ENCODE data around the gene EVL. TPM values are rescaled to one million over a fixed set of nuclear protein-coding genes. Genes with fewer than 3 reads are reported as not detected.
"Not testable (repeated sequence)": the region's sequence is repeated elsewhere in the genome, so short reads cannot be mapped to it uniquely, and the experiment has no call there.

EVL gene
- total RNA-seq, 2 experiments from 2014 or later = 225 to 236 TPM

DNA sequence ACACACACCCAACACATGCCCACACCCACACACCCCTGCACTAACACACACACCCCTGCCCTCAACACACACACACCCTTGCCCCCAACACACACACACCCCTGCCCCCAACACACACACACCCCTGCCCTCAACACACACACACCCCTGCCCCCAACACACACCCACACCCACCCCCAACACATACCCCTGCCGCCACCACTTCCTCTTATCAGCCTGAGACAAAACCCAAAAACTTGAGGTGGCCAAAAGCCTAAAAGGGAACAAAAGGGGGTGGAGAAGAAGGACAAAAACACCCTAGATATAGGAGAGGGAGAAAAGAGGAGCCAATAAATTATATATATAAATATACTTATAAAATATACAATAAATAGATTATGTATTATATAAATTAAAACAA lies 103.3 kb downstream of the EVL start:
- no peak overlapping the region for H3K27ac Mint-ChIP-seq
- no peaks in the 10 kb centered on the region for H3K9me3 Mint-ChIP-seq
- H3K36me3 Mint-ChIP-seq = no peaks in the 10 kb centered on the region
- no peak for DNase-seq
- peaks cover 7% of the 10 kb centered on the region for H3K4me1 Mint-ChIP-seq
- H3K4me3 Mint-ChIP-seq = no peak overlapping the region
- peaks cover 8% of the 10 kb centered on the region for H3K27me3 Mint-ChIP-seq

DNA sequence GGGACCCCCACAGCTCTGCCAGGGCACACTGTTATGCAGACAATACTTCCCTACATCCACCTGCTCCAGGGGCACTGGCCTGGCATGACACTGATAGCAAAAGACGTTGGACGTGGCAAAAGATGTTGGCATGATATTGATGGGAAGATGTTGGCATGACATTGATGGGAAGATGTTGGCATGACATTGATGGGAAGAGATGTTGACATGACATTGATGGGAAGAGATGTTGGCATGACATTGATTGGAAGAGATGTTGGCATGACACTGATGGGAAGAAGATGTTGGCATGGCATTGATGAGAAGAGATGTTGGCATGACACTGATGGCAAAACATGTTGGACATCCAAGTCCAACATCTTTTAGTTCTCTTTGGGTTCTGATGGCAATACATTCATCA lies 105.7 kb downstream of the EVL start:
- H3K4me3 Mint-ChIP-seq = no peak overlapping the region
- peaks cover 7% of the 10 kb centered on the region for H3K4me1 Mint-ChIP-seq
- no peak overlapping the region for H3K27ac Mint-ChIP-seq
- H3K9me3 Mint-ChIP-seq = no peaks in the 10 kb centered on the region
- no peaks in the 10 kb centered on the region for H3K36me3 Mint-ChIP-seq
- no peak for DNase-seq
- H3K27me3 Mint-ChIP-seq = peaks cover 8% of the 10 kb centered on the region

DNA sequence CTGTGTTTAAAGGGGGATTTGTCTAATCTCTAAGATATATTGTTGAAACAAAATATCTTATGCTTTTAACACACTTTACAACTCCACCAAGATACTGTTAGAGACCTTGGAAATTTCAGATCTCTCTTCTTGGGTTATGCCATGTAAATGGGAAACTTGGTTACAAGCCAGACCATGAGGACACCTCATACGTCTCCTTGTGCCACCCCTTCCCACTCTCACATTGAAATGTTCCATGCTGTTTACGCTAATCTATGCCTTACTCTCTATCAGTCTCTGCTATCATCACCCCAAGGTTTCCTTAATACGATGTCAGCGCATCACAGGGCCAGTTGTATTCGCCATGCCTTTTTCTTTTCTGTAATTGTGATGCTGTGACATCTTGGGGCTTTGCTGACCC lies 107.6 kb downstream of the EVL start:
- Mint-ChIP-seq H3K4me1 (peaks cover 2% of the 10 kb centered on the region), H3K4me3 (no peak overlapping the region), H3K9me3 (no peaks in the 10 kb centered on the region), H3K27me3 (no peaks in the 10 kb centered on the region), H3K27ac (no peak overlapping the region), H3K36me3 (no peaks in the 10 kb centered on the region)
- DNase-seq = no peak

- Mint-ChIP-seq H3K36me3 (no peaks in the 10 kb centered on the region), H3K4me1 (peaks cover 2% of the 10 kb centered on the region)
- DNase-seq = no peak
Observed at GRCh38 chr14:100173353-100173752, 108.1 kb downstream of the EVL start.

GRCh38 chr14:100176811-100177327 lies 111.6 kb downstream of the EVL start:
- Mint-ChIP-seq H3K27ac (no peak overlapping the region), H3K4me3 (no peak overlapping the region), H3K9me3 (no peaks in the 10 kb centered on the region), H3K27me3 (no peaks in the 10 kb centered on the region), H3K4me1 (no peaks in the 10 kb centered on the region), H3K36me3 (no peaks in the 10 kb centered on the region)
- DNase-seq = no peak

More at GRCh38 chr14:100173353-100173752, 108.1 kb downstream of the EVL start:
- H3K9me3 Mint-ChIP-seq = no peaks in the 10 kb centered on the region
- H3K27me3 Mint-ChIP-seq = no peaks in the 10 kb centered on the region
- H3K4me3 Mint-ChIP-seq = no peak overlapping the region
- H3K27ac Mint-ChIP-seq = no peak overlapping the region

DNA sequence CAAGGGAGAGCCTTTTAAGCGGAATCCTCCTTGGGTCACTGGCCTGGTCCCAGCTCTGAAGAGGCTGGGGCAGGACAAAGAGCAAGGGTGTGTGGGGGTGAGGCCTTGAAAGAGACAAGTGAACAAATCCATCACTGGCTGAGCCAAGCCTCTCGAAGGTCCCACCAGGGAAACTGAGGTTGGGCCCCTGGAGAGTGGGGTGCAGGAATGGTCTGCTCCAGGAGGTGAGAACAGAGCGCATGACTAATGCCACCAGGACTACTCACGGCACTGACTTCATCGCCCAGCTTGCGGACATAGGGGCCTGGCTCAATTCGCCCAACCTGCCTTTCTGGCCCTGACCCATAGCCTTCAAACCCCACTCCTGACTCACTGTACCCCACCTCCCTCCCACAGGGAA lies 113.5 kb downstream of the EVL start:
- Mint-ChIP-seq H3K27ac (no peak overlapping the region), H3K36me3 (no peaks in the 10 kb centered on the region), H3K4me1 (no peaks in the 10 kb centered on the region), H3K27me3 (no peaks in the 10 kb centered on the region), H3K9me3 (no peaks in the 10 kb centered on the region), H3K4me3 (no peak overlapping the region)
- DNase-seq = no peak

- not testable (repeated sequence) for H3K4me1 Mint-ChIP-seq, H3K27me3 Mint-ChIP-seq, H3K9me3 Mint-ChIP-seq, H3K4me3 Mint-ChIP-seq, DNase-seq, H3K36me3 Mint-ChIP-seq, H3K27ac Mint-ChIP-seq
Observed at GRCh38 chr14:100180671-100181070, 115.4 kb downstream of the EVL start.

GRCh38 chr14:100181876-100182551 lies 116.8 kb downstream of the EVL start:
- not testable (repeated sequence) for H3K27me3 Mint-ChIP-seq, H3K36me3 Mint-ChIP-seq, H3K4me3 Mint-ChIP-seq, H3K9me3 Mint-ChIP-seq, H3K27ac Mint-ChIP-seq, DNase-seq, H3K4me1 Mint-ChIP-seq

GRCh38 chr14:100187247-100187833 lies 122.1 kb downstream of the EVL start:
- no peak overlapping the region for H3K27ac Mint-ChIP-seq
- H3K4me3 Mint-ChIP-seq = no peak overlapping the region
- no peaks in the 10 kb centered on the region for H3K36me3 Mint-ChIP-seq
- no peaks in the 10 kb centered on the region for H3K27me3 Mint-ChIP-seq
- peaks cover 4% of the 10 kb centered on the region for H3K4me1 Mint-ChIP-seq
- no peak for DNase-seq
- no peaks in the 10 kb centered on the region for H3K9me3 Mint-ChIP-seq

- Mint-ChIP-seq H3K4me1 (peaks cover 9% of the 10 kb centered on the region), H3K27me3 (no peaks in the 10 kb centered on the region), H3K4me3 (no peak overlapping the region), H3K27ac (no peak overlapping the region), H3K9me3 (no peaks in the 10 kb centered on the region), H3K36me3 (no peaks in the 10 kb centered on the region)
- no peak for DNase-seq
Observed at GRCh38 chr14:100188392-100189030, 123.3 kb downstream of the EVL start.

DNA sequence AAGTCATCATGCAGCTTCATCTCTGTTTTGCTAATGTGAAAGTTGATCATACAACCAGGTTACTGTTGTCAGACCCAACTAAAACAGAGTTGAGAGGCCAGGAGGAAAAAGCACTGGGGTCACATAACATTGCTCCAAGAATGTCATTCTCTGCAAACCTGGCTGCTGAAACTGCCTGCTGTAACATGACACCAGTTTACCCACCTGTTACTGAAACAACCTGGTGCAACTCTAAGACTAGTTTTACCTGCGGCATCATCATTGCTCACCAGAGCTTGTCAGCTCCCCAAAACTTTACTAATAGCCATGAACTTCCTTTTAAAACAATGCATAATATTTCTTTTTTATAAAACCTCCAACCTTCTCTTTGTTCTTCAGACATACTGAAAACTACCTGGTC lies 124.9 kb downstream of the EVL start:
- H3K27ac Mint-ChIP-seq = no peak overlapping the region
- no peaks in the 10 kb centered on the region for H3K9me3 Mint-ChIP-seq

GRCh38 chr14:100191584-100192249 lies 126.5 kb downstream of the EVL start:
- H3K27me3 Mint-ChIP-seq = no peaks in the 10 kb centered on the region
- peak overlapping the region; percentile 77 for H3K4me3 Mint-ChIP-seq
- H3K9me3 Mint-ChIP-seq = no peaks in the 10 kb centered on the region
- peaks cover 10% of the 10 kb centered on the region for H3K4me1 Mint-ChIP-seq
- peak overlapping the region; percentile 85 for H3K27ac Mint-ChIP-seq
- DNase-seq = no peak
- H3K36me3 Mint-ChIP-seq = no peaks in the 10 kb centered on the region

More for the DNA sequence above, 124.9 kb downstream of the EVL start:
- Mint-ChIP-seq H3K4me1 (peaks cover 12% of the 10 kb centered on the region), H3K36me3 (no peaks in the 10 kb centered on the region), H3K27me3 (no peaks in the 10 kb centered on the region), H3K4me3 (no peak overlapping the region)
- DNase-seq = no peak

DNA sequence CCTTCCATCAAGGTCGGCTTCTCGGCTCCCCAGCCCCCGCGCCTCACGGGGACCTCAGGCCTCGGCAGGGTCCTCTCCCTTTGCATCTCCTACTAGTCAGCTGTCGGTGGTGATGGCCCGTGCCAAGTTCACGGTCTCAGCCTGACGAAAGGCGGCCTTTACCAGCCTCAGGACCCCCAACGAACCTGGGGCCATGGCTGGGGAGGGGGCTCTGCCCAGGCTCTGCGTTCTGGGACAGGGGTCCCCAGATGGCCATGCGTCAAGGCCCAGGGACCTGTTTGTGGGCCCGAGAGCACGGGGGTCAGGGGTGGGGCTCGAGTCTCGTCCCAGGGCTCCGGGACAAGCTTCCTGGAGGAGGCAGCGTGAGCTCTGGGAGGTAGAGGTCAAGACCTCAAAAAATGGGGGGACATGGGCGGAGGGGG lies 127.0 kb downstream of the EVL start:
- Mint-ChIP-seq H3K4me1 (peaks cover 10% of the 10 kb centered on the region), H3K27ac (peak overlapping the region; percentile 85), H3K4me3 (peak overlapping the region; percentile 77), H3K27me3 (no peaks in the 10 kb centered on the region), H3K9me3 (no peaks in the 10 kb centered on the region), H3K36me3 (no peaks in the 10 kb centered on the region)
- DNase-seq = no peak

DNA sequence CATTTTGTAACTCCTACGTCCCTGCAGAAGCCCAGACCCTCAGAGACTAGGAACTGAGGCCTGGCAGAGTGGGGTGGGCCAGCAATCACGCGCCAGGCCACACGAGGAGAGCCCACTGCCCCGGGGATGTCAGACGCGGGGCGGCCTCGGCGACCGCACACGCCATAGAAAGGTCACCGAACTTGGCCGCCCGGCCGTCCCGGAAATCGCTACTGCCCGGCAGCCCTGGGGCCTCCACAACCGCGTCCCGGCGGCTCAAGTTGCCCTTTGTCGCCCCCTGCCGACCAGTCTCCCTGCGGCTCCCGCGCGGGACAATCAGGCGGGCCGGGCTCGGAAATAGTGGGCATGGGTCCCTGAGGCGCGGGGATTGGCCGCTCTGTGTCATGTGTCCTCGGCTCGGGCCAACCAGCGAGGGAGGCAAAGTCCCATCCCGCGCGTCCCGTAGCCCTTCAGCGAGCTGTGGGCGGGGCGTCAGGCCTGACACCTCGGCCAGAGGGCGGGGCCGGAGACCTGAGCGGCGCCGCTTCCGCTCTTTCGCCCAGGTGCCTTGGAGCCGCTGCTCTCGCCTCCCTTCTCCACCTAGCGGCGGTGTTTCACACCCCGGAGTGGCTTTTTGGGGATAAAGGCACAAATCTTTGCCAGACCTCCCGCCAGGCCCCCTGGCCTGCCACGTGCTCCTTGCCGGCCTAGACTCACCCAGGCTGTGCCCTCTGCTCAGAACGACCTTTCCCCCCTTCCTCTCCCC lies 127.6 kb downstream of the EVL start:
- H3K4me1 Mint-ChIP-seq = peaks cover 10% of the 10 kb centered on the region
- no peaks in the 10 kb centered on the region for H3K36me3 Mint-ChIP-seq
- H3K27ac Mint-ChIP-seq = peak overlapping the region; percentile 90
- H3K4me3 Mint-ChIP-seq = peak overlapping the region; percentile 77
- H3K27me3 Mint-ChIP-seq = no peaks in the 10 kb centered on the region
- H3K9me3 Mint-ChIP-seq = no peaks in the 10 kb centered on the region
- DNase-seq = peak; percentile 100
